K562 (cell line): ENCODE results near the gene CNTN4. TPM values are rescaled to one million over a fixed set of nuclear protein-coding genes. Genes with fewer than 3 reads are reported as not detected.

Experiments
- ATAC-seq: fragments of 200-7000 bp; cut with Tn5 transposase; 3 replicates; pipeline ENCODE4 v1.9.1; 2020; ENCODE audit warnings: moderate library complexity
- BruUV-seq: library from RNA; stranded (reverse); fragments of 400-500 nt; replicated peaks from 2 replicates; lab custom pipeline; 2021; lab: Mats Ljungman, UMichigan
- CTCF ChIA-PET: fragments of 300-600 bp; formaldehyde crosslinking; extraction: SDS; loops from one replicate; lab custom pipeline; 2021; ENCODE audit warnings: low intra/inter-chr PET ratio; lab: Yijun Ruan, JAX
- POLR2A ChIA-PET: fragments of 300-600, 350-650 bp; sonication (Branson Sonifier 250); formaldehyde crosslinking; extraction: SDS; loops from one replicate; lab custom pipeline; 2021; ENCODE audit warnings: antibody characterized with exemption, inconsistent platforms; lab: Yijun Ruan, JAX
- DNase-seq, 4 experiments: peaks; one replicate each; pipeline versions ENCODE4 v3.0.0 to v3.0.0-alpha.2; 2011 to 2018; ENCODE audit warnings: low spot score in 3 of 4, mixed read lengths in 3 of 4; ENCODE audit errors: extremely low read depth in 1 of 4
- FAIRE-seq: peaks from 2 replicates; lab custom pipeline; 2011; peaks lifted over from hg19 to GRCh38; lab: Jason Lieb, UNC
- H2AFZ ChIP-seq: 2 replicates; pipeline ENCODE4 v1.6.0; 2011; ENCODE audit warnings: low read depth, low read length, control low read depth, inconsistent platforms
- H3K27ac ChIP-seq: fragments of 200-600 bp; 3 replicates; pipeline ENCODE4 v1.8.0; 2011; ENCODE audit warnings: low read depth, mild to moderate bottlenecking, control low read depth, inconsistent platforms, low read length, moderate library complexity, mixed read lengths; ENCODE audit errors: extremely low read depth
- H3K27me3 ChIP-seq, 2 experiments: fragments of 300-600 bp in 1 of 2; 2 replicates in 1 of 2; 3 replicates in 1 of 2; pipeline versions ENCODE4 v1.6.0 to v1.8.0; 2011; ENCODE audit warnings: inconsistent platforms in 2 of 2, low read length in 2 of 2, mild to moderate bottlenecking in 1 of 2, mixed read lengths in 1 of 2, moderate library complexity in 1 of 2; ENCODE audit not compliant: control insufficient read depth in 2 of 2, insufficient read depth in 2 of 2
- H3K36me3 ChIP-seq: fragments of 300-600 bp; 3 replicates; pipeline ENCODE4 v1.8.0; 2011; ENCODE audit warnings: mild to moderate bottlenecking, low read length, inconsistent platforms; ENCODE audit not compliant: control insufficient read depth, insufficient read depth
- H3K4me1 ChIP-seq, 2 experiments: fragments of 200-600 bp in 1 of 2; replicated peaks in 1 of 2; 2 replicates in 1 of 2; 3 replicates in 1 of 2; pipeline versions ENCODE4 v1.5.1 to v1.8.0; 2011; ENCODE audit warnings: inconsistent platforms in 2 of 2, low read length in 2 of 2, mild to moderate bottlenecking in 1 of 2, mixed read lengths in 1 of 2, moderate library complexity in 1 of 2; ENCODE audit not compliant: control insufficient read depth in 2 of 2, insufficient read depth in 2 of 2
- H3K4me2 ChIP-seq: 2 replicates; pipeline ENCODE4 v1.6.1; 2011; ENCODE audit warnings: low read length, control low read depth, inconsistent platforms, mixed read lengths; ENCODE audit not compliant: insufficient read depth
- H3K4me3 ChIP-seq: fragments of 200-600 bp; sonication (generic), shearing (Covaris generic); 2 replicates; pipeline ENCODE4 v1.5.1; 2016; ENCODE audit warnings: control low read depth, inconsistent platforms
- H3K79me2 ChIP-seq: fragments of 200-600 bp; 3 replicates; pipeline ENCODE4 v1.8.0; 2011; ENCODE audit warnings: low read length, inconsistent platforms; ENCODE audit not compliant: control insufficient read depth, insufficient read depth
- H3K9ac ChIP-seq, 2 experiments: 2 replicates each; pipeline versions ENCODE4 v1.6.0 to v1.6.1; 2011; ENCODE audit warnings: low read depth in 2 of 2, low read length in 2 of 2, control low read depth in 1 of 2, inconsistent platforms in 1 of 2, mild to moderate bottlenecking in 1 of 2, mixed read lengths in 1 of 2; ENCODE audit not compliant: insufficient read depth in 1 of 2
- H3K9me1 ChIP-seq: one replicate; pipeline ENCODE4 v1.6.0; 2011; ENCODE audit warnings: inconsistent platforms, mild to moderate bottlenecking, low read length, moderate library complexity; ENCODE audit not compliant: control insufficient read depth, insufficient read depth
- H3K9me3 ChIP-seq: replicated peaks from 2 replicates; pipeline ENCODE4 v1.5.1; 2011; ENCODE audit warnings: low read depth, low read length, inconsistent platforms; ENCODE audit not compliant: control insufficient read depth, insufficient read depth
- H4K20me1 ChIP-seq: replicated peaks from 2 replicates; pipeline ENCODE4 v1.6.1; 2011; ENCODE audit warnings: low read length, inconsistent platforms, mixed read lengths; ENCODE audit not compliant: control insufficient read depth, insufficient read depth
- BMI1 ChIP-seq: fragments of 150-350 bp; IDR thresholded peaks from 2 replicates; pipeline ENCODE4 v1.6.1; 2014; ENCODE audit warnings: low read length
- CBX5 ChIP-seq: IDR thresholded peaks from 2 replicates; pipeline ENCODE4 v1.6.1; 2014; ENCODE audit warnings: low read depth, borderline replicate concordance
- CLOCK ChIP-seq: fragments of 250-450 bp; sonication (Bioruptor Pico); IDR thresholded peaks from 2 replicates; pipeline ENCODE4 v1.4.0; 2020; ENCODE audit warnings: mild to moderate bottlenecking, moderate library complexity, borderline replicate concordance
- CREB3 ChIP-seq: fragments of 450-650 bp; conservative IDR thresholded peaks from 2 replicates; pipeline ENCODE4 v1.6.1; 2016; ENCODE audit warnings: missing genetic modification characterization, low read depth, mild to moderate bottlenecking, missing compliant biosample characterization, moderate library complexity
- DPF2 ChIP-seq: fragments of 450-650 bp; IDR thresholded peaks from 2 replicates; pipeline ENCODE4 v1.6.1; 2016
- MEIS2 ChIP-seq: fragments of 450-650 bp; IDR thresholded peaks from 2 replicates; pipeline ENCODE4 v1.6.1; 2014; ENCODE audit warnings: mild to moderate bottlenecking; ENCODE audit not compliant: partially characterized antibody
- NR2C1 ChIP-seq, 2 experiments: fragments of 450-650 bp; IDR thresholded peaks; 2 replicates each; pipeline ENCODE4 v1.6.1; 2017; ENCODE audit warnings: mild to moderate bottlenecking in 2 of 2, antibody characterized with exemption in 1 of 2, inconsistent platforms in 1 of 2, missing compliant biosample characterization in 1 of 2, missing genetic modification characterization in 1 of 2
- PTRF ChIP-seq: fragments of 450-650 bp; IDR thresholded peaks from 2 replicates; pipeline ENCODE4 v1.6.1; 2016; ENCODE audit warnings: mild to moderate bottlenecking, missing genetic modification characterization, missing compliant biosample characterization
- SLC30A9 ChIP-seq: fragments of 250-450 bp; sonication (Bioruptor Pico); IDR thresholded peaks from 2 replicates; pipeline ENCODE4 v1.8.0; 2022; ENCODE audit warnings: mild to moderate bottlenecking, moderate library complexity
- TEAD1 ChIP-seq, 2 experiments: fragments of 450-650 bp in 1 of 2; sonication (generic) in 1 of 2; formaldehyde crosslinking; IDR thresholded peaks; 2 replicates each; pipeline versions ENCODE4 v1.4.0 to v1.8.0; 2020 to 2022; ENCODE audit warnings: mild to moderate bottlenecking in 2 of 2, missing genetic modification reagents in 1 of 2
- THRB ChIP-seq: fragments of 450-650 bp; formaldehyde crosslinking; conservative IDR thresholded peaks from 2 replicates; pipeline ENCODE4 v1.4.0; 2022; ENCODE audit warnings: mild to moderate bottlenecking, missing genetic modification characterization
- ZBTB34 ChIP-seq: fragments of 250-450 bp; sonication (Bioruptor Pico); IDR thresholded peaks from 2 replicates; pipeline ENCODE4 v1.8.0; 2021; ENCODE audit warnings: mild to moderate bottlenecking, moderate library complexity
- ZNF347 ChIP-seq: fragments of 450-650 bp; formaldehyde crosslinking; IDR thresholded peaks from 2 replicates; pipeline ENCODE4 v1.4.0; 2020; ENCODE audit warnings: low read depth, mild to moderate bottlenecking, moderate library complexity
- ZNF408 ChIP-seq: fragments of 250-450 bp; sonication (Bioruptor Pico); IDR thresholded peaks from 2 replicates; pipeline ENCODE4 v1.4.0; 2020; ENCODE audit warnings: low read depth, mild to moderate bottlenecking, moderate library complexity
- in situ Hi-C: fragments of 300-500 bp; cut with MboI; formaldehyde crosslinking; loops from 4 replicates; pipeline ENCODE4 v1.15.0; 2018; ENCODE audit warnings: inconsistent platforms, mixed read lengths
- intact Hi-C: fragments of 100-400 bp; cut with micrococcal nuclease; formaldehyde crosslinking; loops from 2 replicates; pipeline ENCODE4 v1.14.2; 2022
- polyA plus RNA-seq, 8 experiments: library from polyadenylated mRNA; depleted of rRNA in 4 of 8; stranded (reverse) in 5 of 8; unstranded in 3 of 8; fragments of >200 nt; fragmentation: Nextera tagmentation in 2 of 8; fragmentation: Illumina TruSeq in 1 of 8; extraction: Ambion mirVana in 2 of 8; extraction: Trizol in 1 of 8; gene quantifications; 2 replicates each; pipeline versions ENCODE4 v1.2.1 to v1.2.3, GENCODE V29; 2011 to 2014; ENCODE audit warnings: inconsistent platforms in 1 of 8, missing spikeins in 1 of 8
- total RNA-seq, 7 experiments: library from RNA; depleted of rRNA in 6 of 7; stranded (reverse); fragments of >200 nt in 6 of 7; fragmentation: Illumina TruSeq in 2 of 7; extraction: Trizol in 2 of 7; gene quantifications; 2 replicates each; pipeline versions ENCODE4 v1.2.1 to v1.2.3, GENCODE V29; 2011 to 2021; ENCODE audit warnings: low replicate concordance in 1 of 7

CNTN4 gene
- total and polyA plus RNA-seq, 9 of the 15 experiments (the other 6 are each of a cell fraction or from before 2014, with no cell fraction given), result not detected

GRCh38 chr3:3086239-3086638 lies 987.6 kb downstream of the CNTN4 start (continued):
- TF ChIP-seq TEAD1 (CRISPR knock-in tag; IDR thresholded peaks at IDR 0.05) (peak in 1 of 2 experiments; percentile 63; a peak in 1 of 4 replicates), ZNF408 (CRISPR knock-in tag) (no peak), CBX5 (no peak), PTRF (tag) (no peak), SLC30A9 (CRISPR knock-in tag) (no peak)

- ATAC-seq, result no peak
- H2AFZ ChIP-seq, result no peak overlapping the region
- H3K4me1 ChIP-seq, result peaks cover 0 to 7% of the 10 kb centered on the region in 2 experiments; a peak in 2 of 5 replicates
- H3K9ac ChIP-seq, result no peak overlapping the region
- intact Hi-C loops (no loop called here), in situ Hi-C loops (no loop called here)
- no peak overlapping the region for H3K27ac ChIP-seq
- H3K79me2 ChIP-seq, result no peaks in the 10 kb centered on the region
- ChIA-PET CTCF (no interaction called here), POLR2A (interaction anchor here (0.6 to 1.2 kb wide), 2 partner anchors 234 to 682 kb away, joined by 4 read pairs; no protein-coding TSS in a partner anchor)
- no peaks in the 10 kb centered on the region for H3K9me1 ChIP-seq
- H3K9me3 ChIP-seq, result no peaks in the 10 kb centered on the region
- H3K4me2 ChIP-seq, result no peak overlapping the region
- H3K4me3 ChIP-seq, result no peak overlapping the region
- peaks cover 0 to 4% of the 10 kb centered on the region in 2 experiments; a peak in 2 of 5 replicates for H3K27me3 ChIP-seq
- no TSS peak for BruUV-seq
- H3K36me3 ChIP-seq, result no peaks in the 10 kb centered on the region
- H4K20me1 ChIP-seq, result no peaks in the 10 kb centered on the region
- no peak for FAIRE-seq
- no peak for DNase-seq
- no peak for TF ChIP-seq NR2C1 (IDR thresholded peaks at IDR 0.05)
- TF ChIP-seq NR2C1 (tag; IDR thresholded peaks at IDR 0.05), result no peak
- TF ChIP-seq CLOCK (CRISPR knock-in tag), result no peak
- no peak for TF ChIP-seq DPF2
- no peak for TF ChIP-seq CREB3 (tag)
- TF ChIP-seq ZBTB34 (CRISPR knock-in tag), result no peak
- TF ChIP-seq BMI1, result no peak
- no peak for TF ChIP-seq MEIS2
- no peak for TF ChIP-seq THRB (CRISPR knock-in tag)
- TF ChIP-seq ZNF347 (CRISPR knock-in tag), result no peak
Observed at GRCh38 chr3:3087279-3087678, 988.6 kb downstream of the CNTN4 start.
